SK-N-MC (cell line): ENCODE data around the gene TGIF2LX.
"Not testable (repeated sequence)": the region's sequence is repeated elsewhere in the genome, so short reads cannot be mapped to it uniquely, and the experiment has no call there.

ENCODE experiments used
- DNase-seq: peaks from one replicate; pipeline ENCODE4 v3.0.0-alpha.2; 2011; ENCODE audit warnings: low read depth, low spot score
- H3K27ac ChIP-seq: fragments of 200-600 bp; sonication (generic); 2 replicates; pipeline ENCODE4 v1.5.1; 2016; ENCODE audit warnings: mixed run types
- H3K36me3 ChIP-seq: fragments of 200-600 bp; sonication (generic); 2 replicates; pipeline ENCODE4 v1.6.1; 2017; ENCODE audit warnings: antibody characterized with exemption, low read length, mixed read lengths; ENCODE audit not compliant: insufficient read depth
- H3K4me3 ChIP-seq: fragments of 200-600 bp; sonication (generic); 2 replicates; pipeline ENCODE4 v1.5.1; 2016
- H3K9ac ChIP-seq: fragments of 200-600 bp; sonication (generic); 2 replicates; pipeline ENCODE4 v1.8.0; 2017; ENCODE audit warnings: mixed run types, mixed read lengths; ENCODE audit not compliant: insufficient read length
- H3K9me3 ChIP-seq: fragments of 200-600 bp; sonication (generic); 2 replicates; pipeline ENCODE4 v1.6.1; 2017; ENCODE audit warnings: low read depth, mild to moderate bottlenecking, antibody characterized with exemption, low read length, moderate library complexity, mixed read lengths

The TGIF2LX gene

GRCh38 chrX:89921665-89922064 lies at the start of gene TGIF2LX:
TSS of gene TGIF2LX (plus strand) at chrX:89921908. CDS start at chrX:89922086, 178 bp downstream.
- H3K9ac ChIP-seq, H3K27ac ChIP-seq, H3K36me3 ChIP-seq, DNase-seq, H3K4me3 ChIP-seq, H3K9me3 ChIP-seq: not testable (repeated sequence)

- not testable (repeated sequence) for H3K9me3 ChIP-seq, H3K4me3 ChIP-seq, H3K27ac ChIP-seq, H3K9ac ChIP-seq, H3K36me3 ChIP-seq, DNase-seq
Measured at GRCh38 chrX:89922338-89922934, 728 bp downstream of the TGIF2LX start.

GRCh38 chrX:89943077-89943476 lies 21.4 kb downstream of the TGIF2LX start:
- not testable (repeated sequence) for H3K9ac ChIP-seq, H3K27ac ChIP-seq, DNase-seq, H3K4me3 ChIP-seq, H3K36me3 ChIP-seq, H3K9me3 ChIP-seq

- not testable (repeated sequence) for H3K9ac ChIP-seq, DNase-seq
Measured at GRCh38 chrX:89965588-89965987, 43.9 kb downstream of the TGIF2LX start.

More at GRCh38 chrX:89965588-89965987, 43.9 kb downstream of the TGIF2LX start:
- H3K36me3 ChIP-seq, H3K4me3 ChIP-seq, H3K27ac ChIP-seq, H3K9me3 ChIP-seq: not testable (repeated sequence)
